Kidney (tissue), 14 donors: ENCODE data around the gene CCNL2. TPM values are rescaled to one million over a fixed set of nuclear protein-coding genes. Genes with fewer than 3 reads are reported as not detected.
A peak's percentile ranks its signal among the peaks of the same experiment; 100 is the strongest.
"Not testable (repeated sequence)": the region's sequence is repeated elsewhere in the genome, so short reads cannot be mapped to it uniquely, and the experiment has no call there.

Source experiments
- DNase-seq, 5 donors: peaks; one replicate each; pipeline ENCODE4 v3.0.0-alpha.2; 2013 to 2020
- FAIRE-seq: peaks from 2 replicates; lab custom pipeline; 2012; peaks lifted over from hg19 to GRCh38; lab: Jason Lieb, UNC
- H3K27ac ChIP-seq, 2 donors: one replicate each; pipeline ENCODE4 v1.7.0; 2013; ENCODE audit warnings: low read depth in 2 of 2, low read length in 2 of 2, inconsistent platforms in 1 of 2
- H3K27me3 ChIP-seq: one replicate; pipeline ENCODE4 v1.7.1; 2013; ENCODE audit warnings: low read length, inconsistent platforms; ENCODE audit not compliant: control insufficient read depth, insufficient read depth
- H3K36me3 ChIP-seq, 3 donors: one replicate each; pipeline versions ENCODE4 v1.7.0 to v1.7.1; 2013; ENCODE audit warnings: low read length in 3 of 3, control low read depth in 1 of 3, inconsistent platforms in 1 of 3; ENCODE audit not compliant: insufficient read depth in 3 of 3, control insufficient read depth in 2 of 3
- H3K4me1 ChIP-seq, 3 donors: one replicate each; pipeline versions ENCODE4 v1.7.0 to v1.7.1; 2013; ENCODE audit warnings: low read length in 3 of 3, inconsistent platforms in 1 of 3, low read depth in 1 of 3; ENCODE audit not compliant: control insufficient read depth in 2 of 3, insufficient read depth in 2 of 3
- H3K4me3 ChIP-seq, 3 donors: one replicate each; pipeline versions ENCODE4 v1.7.0 to v1.8.1; 2013; ENCODE audit warnings: low read length in 3 of 3, control low read depth in 1 of 3, inconsistent platforms in 1 of 3
- H3K9ac ChIP-seq, 3 donors: one replicate each; pipeline versions ENCODE4 v1.7.0 to v1.7.1; 2013; ENCODE audit warnings: low read length in 3 of 3, control low read depth in 1 of 3, inconsistent platforms in 1 of 3
- H3K9me3 ChIP-seq, 3 donors: one replicate each; pipeline versions ENCODE4 v1.7.0 to v1.7.1; 2013; ENCODE audit warnings: low read length in 3 of 3, control low read depth in 1 of 3, inconsistent platforms in 1 of 3; ENCODE audit not compliant: control insufficient read depth in 2 of 3, insufficient read depth in 1 of 3
- intact Hi-C: fragments of 100-400 bp; cut with DNase I; formaldehyde crosslinking; loops from one replicate; pipeline ENCODE4 v1.11.1; 2022
- polyA plus RNA-seq: library from polyadenylated mRNA; stranded (reverse); fragments of 350-450 nt; fragmentation: Illumina TruSeq; extraction: RNeasy Lipid Tissue Mini Kit (QIAGEN cat#74804); gene quantifications from one replicate; pipeline ENCODE4 v1.2.3, GENCODE V29; 2014; ENCODE audit warnings: low read depth, low replicate concordance; ENCODE audit not compliant: insufficient read depth
- total RNA-seq: library from RNA; stranded (reverse); fragmentation: NEBNext Ultra II Directional; extraction: Animal tissue kit (Norgen Biotek cat#: 25700); gene quantifications from one replicate; pipeline ENCODE4 v1.2.1, GENCODE V29; 2021
- TF ChIP-seq, protein P1 (sequence below): IDR thresholded peaks from 3 replicates; pipeline ENCODE4 v1.5.1; 2012; ENCODE audit warnings: mild to moderate bottlenecking, moderate library complexity, borderline replicate concordance; ENCODE audit not compliant: insufficient read depth; ENCODE audit errors: extremely low read depth
- donor health status: control.
- donor health status: control.
- donor health status: control.
- donor health status: control.
- donor health status: control.
- donor health status: DM: yes; HTN: yes; CAD: no.
- donor health status: Normal renal cell carcinoma (clear cell type).

Gene CCNL2
- total and polyA plus RNA-seq, 2 donors from 2014 or later: 72.0 to 199 TPM

DNA sequence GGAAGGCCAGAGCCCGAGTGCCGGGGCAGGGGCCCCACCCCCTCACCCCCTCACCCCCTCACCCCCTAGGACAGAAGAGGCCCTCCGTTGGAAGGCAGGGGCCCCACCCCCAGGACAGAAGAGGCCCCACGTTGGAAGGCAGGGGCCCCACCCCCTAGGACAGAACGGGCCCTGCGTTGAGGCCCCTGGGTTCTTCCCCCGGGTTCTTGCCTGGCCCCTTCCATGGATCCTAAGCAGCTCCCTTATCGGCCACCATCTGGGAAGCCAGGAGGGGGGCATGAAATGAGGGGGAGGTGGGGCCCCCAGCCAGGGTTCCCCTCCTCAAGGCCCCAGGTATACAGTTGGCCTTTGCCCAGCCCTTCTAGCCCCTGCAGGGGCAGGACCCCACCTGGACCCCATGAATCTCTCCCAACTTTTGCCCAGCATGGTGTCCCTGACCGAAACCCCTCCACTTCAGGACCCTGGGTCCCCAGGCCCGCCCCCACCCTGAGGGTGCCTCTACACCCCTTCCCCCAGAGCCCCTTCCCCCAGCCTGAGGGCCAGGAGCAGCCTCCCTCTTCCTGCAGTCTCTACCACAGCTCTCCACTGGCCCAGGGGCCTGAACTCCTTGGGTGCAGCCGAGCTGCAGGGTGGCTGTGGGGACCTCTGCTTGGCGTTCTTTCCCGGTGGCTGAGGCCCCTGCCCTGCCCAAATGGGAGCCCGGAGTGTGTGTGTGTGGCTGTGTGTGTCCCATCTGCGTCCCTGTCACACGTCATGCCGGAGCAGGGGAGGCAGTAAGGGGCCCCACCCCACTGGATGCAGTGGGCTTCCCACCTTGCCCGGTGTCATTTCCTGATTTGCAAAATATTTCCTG is 32.1 kb upstream of the CCNL2 start:
- Histone ChIP-seq H3K9me3 (no peaks in the 10 kb centered on the region), H3K9ac (no peak overlapping the region), H3K27me3 (no peaks in the 10 kb centered on the region), H3K4me1 (peaks cover 0 to 33% (median under 1%) of the 10 kb centered on the region in 3 donors), H3K36me3 (no peaks in the 10 kb centered on the region), H3K4me3 (no peak overlapping the region), H3K27ac (peak overlapping the region; percentile 37 to 91)
- DNase-seq (peak in 2 of 5 donors; percentile 73 to 79), FAIRE-seq (no peak)
- intact Hi-C loops: no loop called here
- TF ChIP-seq, protein P1, sequence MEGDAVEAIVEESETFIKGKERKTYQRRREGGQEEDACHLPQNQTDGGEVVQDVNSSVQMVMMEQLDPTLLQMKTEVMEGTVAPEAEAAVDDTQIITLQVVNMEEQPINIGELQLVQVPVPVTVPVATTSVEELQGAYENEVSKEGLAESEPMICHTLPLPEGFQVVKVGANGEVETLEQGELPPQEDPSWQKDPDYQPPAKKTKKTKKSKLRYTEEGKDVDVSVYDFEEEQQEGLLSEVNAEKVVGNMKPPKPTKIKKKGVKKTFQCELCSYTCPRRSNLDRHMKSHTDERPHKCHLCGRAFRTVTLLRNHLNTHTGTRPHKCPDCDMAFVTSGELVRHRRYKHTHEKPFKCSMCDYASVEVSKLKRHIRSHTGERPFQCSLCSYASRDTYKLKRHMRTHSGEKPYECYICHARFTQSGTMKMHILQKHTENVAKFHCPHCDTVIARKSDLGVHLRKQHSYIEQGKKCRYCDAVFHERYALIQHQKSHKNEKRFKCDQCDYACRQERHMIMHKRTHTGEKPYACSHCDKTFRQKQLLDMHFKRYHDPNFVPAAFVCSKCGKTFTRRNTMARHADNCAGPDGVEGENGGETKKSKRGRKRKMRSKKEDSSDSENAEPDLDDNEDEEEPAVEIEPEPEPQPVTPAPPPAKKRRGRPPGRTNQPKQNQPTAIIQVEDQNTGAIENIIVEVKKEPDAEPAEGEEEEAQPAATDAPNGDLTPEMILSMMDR: no peak

DNA sequence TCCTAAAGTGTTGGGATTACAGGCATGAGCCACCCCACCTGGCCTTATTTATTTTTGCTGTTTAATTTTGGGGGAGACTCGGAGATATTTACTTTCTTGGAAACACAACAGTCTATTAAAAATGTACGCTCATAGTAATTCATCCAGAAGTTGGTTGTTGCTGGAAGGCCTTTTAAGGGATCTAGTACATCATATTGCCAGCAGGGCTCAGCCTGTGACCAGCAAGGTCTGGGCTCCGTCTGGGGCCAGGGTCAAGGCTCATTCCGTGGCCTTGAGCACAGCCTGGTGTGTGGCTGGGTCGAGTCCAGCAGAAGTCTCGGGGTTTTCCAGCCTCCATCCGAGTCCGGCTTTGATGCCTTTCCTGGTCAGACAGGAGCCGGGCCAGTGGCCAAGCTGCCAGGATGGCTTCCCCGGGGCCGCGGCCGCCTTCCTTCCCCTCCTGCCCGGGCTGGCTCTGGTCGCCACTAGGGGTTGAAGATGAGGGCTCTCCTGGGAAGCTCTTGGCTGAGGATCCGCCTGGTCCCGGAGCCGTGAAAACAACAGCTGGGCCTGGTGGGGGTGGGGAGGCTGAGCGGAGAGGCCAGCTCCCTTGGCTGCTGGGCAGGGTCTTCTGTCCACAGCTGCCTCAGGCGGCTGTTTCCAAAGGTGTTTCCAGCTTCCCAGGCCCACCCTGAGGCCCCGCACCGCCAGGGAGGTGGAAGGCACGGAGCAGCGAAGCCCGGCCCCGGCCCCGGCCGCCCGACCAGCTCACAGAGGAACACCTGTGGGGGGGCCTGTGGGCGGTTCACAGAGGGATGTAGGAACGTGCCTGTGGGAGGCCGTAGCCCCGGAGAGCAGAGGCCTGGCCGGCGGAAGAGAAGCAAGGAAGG is 31.2 kb upstream of the CCNL2 start:
- Histone ChIP-seq H3K36me3 (no peaks in the 10 kb centered on the region), H3K27ac (peak overlapping the region; percentile 67 to 75), H3K9ac (peak overlapping the region in 1 of 3 donors; percentile 34), H3K27me3 (no peaks in the 10 kb centered on the region), H3K4me1 (peaks cover 0 to 29% (median 0%) of the 10 kb centered on the region in 3 donors), H3K9me3 (no peaks in the 10 kb centered on the region), H3K4me3 (no peak overlapping the region)
- no peak for FAIRE-seq
- TF ChIP-seq, protein P1: no peak
- intact Hi-C loops: no loop called here
- DNase-seq: peak; percentile 69 to 95 (median 85)

DNA sequence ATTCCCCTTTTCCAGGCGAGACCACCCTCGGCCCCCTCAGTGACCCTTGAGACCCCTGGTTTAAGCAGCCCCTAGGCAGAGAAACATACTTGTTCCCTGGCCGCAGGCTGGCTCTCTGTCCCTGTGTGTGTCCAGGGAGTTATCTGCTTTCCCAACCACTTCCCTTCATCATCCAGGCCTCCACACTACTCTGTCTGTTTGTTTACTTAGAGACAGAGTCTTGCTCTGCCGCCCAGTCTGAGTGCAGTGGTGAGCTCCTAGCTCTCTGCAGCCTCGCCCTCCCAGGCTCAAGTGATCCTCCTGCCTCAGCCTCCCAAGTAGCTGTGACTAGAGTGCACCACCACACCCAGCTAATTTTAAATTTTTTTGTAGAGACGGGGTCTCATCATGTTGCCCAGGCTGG is 30.5 kb upstream of the CCNL2 start:
- DNase-seq: peak in 1 of 5 donors; percentile 70
- Histone ChIP-seq H3K9ac (peak overlapping the region in 1 of 3 donors; percentile 34), H3K27me3 (no peaks in the 10 kb centered on the region), H3K36me3 (no peaks in the 10 kb centered on the region), H3K4me3 (no peak overlapping the region), H3K4me1 (peaks cover 0 to 22% (median 0%) of the 10 kb centered on the region in 3 donors), H3K27ac (peak overlapping the region in 1 of 2 donors; percentile 75), H3K9me3 (no peaks in the 10 kb centered on the region)
- intact Hi-C loops: no loop called here
- FAIRE-seq: no peak
- TF ChIP-seq, protein P1: no peak

DNA sequence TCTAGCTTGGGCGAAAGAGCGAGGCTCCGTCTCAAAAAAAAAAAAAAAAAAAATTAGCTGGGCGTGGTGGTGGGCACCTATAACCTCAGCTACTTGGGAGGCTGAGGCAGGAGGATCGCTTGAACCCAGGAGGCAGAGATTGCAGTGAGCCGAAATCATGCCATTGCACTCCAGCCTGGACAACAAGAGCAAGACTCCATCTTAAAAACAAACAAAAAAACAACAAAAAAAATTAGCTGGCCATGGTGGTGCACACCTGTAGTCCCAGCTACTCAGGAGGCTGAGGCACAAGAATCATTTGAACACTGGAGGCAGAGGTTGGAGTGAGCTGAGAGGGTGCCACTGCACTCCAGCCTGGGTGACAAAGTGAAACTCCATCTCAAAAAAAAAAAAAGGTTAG is 29.8 kb upstream of the CCNL2 start:
- H3K36me3 ChIP-seq, intact Hi-C loops, H3K27ac ChIP-seq, H3K27me3 ChIP-seq, FAIRE-seq, H3K9ac ChIP-seq, H3K9me3 ChIP-seq, H3K4me3 ChIP-seq: not testable (repeated sequence)
- DNase-seq: peak in 1 of 5 donors; percentile 21
- H3K4me1 ChIP-seq: peaks cover 0 to 20% (median 0%) of the 10 kb centered on the region in 3 donors
